ENCODE data around the gene ACSF2. TPM values are rescaled to one million over a fixed set of nuclear protein-coding genes. Genes with fewer than 3 reads are reported as not detected.

ACSF2 gene
- total and polyA plus RNA-seq, 7 experiments from 2014 or later: 2.2 to 36.2 (median 20.4) TPM

DNA sequence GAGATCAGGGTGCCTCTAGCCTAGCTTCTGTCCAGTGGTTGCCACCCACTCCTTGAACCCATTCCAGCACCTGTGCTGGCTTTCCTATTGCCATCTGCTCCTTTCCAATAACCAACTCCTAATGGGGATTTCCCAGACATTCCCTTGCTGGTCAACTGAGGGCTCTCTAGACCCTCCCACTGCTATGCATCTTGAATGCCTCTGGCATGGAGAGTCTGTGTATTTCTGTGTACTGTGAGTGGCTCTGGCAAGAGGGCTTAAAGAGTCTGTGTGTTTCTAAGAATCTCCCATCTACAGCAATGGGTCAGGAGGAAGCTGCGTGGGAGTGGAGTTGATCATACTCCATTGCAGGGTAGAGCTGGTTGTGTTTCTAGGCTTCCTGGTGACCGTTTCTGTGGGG, 95.5 kb downstream of the ACSF2 start:
- Histone ChIP-seq H3K27ac (ENCODE audit: low read depth, low read length) (no peak overlapping the region), H3K27me3 (ENCODE audit: control insufficient read depth in 2 of 2, insufficient read depth in 2 of 2, low read length in 2 of 2) (no peaks in the 10 kb centered on the region), H3K4me3 (ENCODE audit: low read length) (no peak overlapping the region), H3K4me1 (ENCODE audit: control insufficient read depth in 2 of 2, insufficient read depth in 2 of 2, low read length in 2 of 2) (peaks cover 0 to 7% of the 10 kb centered on the region in 2 donors), H3K9me3 (ENCODE audit: control insufficient read depth in 2 of 3, low read length in 3 of 3) (no peaks in the 10 kb centered on the region), H3K36me3 (ENCODE audit: control insufficient read depth in 2 of 3, insufficient read depth in 3 of 3, low read length in 3 of 3) (no peaks in the 10 kb centered on the region)
- POLR2A ChIA-PET: no interaction called here
- CTCF ChIA-PET: no interaction called here
- ATAC-seq (no peak), DNase-seq (no peak)
- Mint-ChIP-seq H3K4me3 (no peak overlapping the region), H3K36me3 (no peaks in the 10 kb centered on the region), H3K9me3 (no peaks in the 10 kb centered on the region), H3K27ac (no peak overlapping the region), H3K27me3 (no peaks in the 10 kb centered on the region), H3K4me1 (peaks cover 0 to 20% (median 11%) of the 10 kb centered on the region in 7 donors)
- intact Hi-C loops (cut with micrococcal nuclease): no loop called here

DNA sequence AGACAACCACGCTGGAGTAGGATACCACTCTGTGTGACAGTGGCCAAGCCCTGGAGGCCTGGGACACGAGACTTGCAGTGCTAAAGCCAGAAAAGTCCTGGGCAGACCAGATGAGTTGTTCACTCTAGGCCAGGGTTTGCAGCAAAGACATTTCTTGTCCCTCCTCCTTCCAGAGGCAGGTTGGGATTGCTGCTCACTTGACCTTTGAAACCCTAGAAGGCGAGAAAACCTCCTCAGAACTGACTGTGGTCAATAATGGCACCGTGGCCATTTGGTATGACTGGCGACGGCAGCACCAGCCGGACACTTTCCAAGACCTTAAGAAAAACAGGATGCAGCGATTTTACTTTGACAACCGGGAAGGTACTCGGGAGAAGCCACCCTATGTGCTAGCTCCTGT, 96.7 kb downstream of the ACSF2 start:
- intact Hi-C loops (cut with micrococcal nuclease): no loop called here
- POLR2A ChIA-PET: no interaction called here
- Histone ChIP-seq H3K36me3 (ENCODE audit: control insufficient read depth in 2 of 3, insufficient read depth in 3 of 3, low read length in 3 of 3) (no peaks in the 10 kb centered on the region), H3K27me3 (ENCODE audit: control insufficient read depth in 2 of 2, insufficient read depth in 2 of 2, low read length in 2 of 2) (no peaks in the 10 kb centered on the region), H3K27ac (ENCODE audit: low read depth, low read length) (no peak overlapping the region), H3K4me1 (ENCODE audit: control insufficient read depth in 2 of 2, insufficient read depth in 2 of 2, low read length in 2 of 2) (no peaks in the 10 kb centered on the region), H3K4me3 (ENCODE audit: low read length) (no peak overlapping the region), H3K9me3 (ENCODE audit: control insufficient read depth in 2 of 3, low read length in 3 of 3) (no peaks in the 10 kb centered on the region)
- peaks cover 0 to 7% (median 0%) of the 10 kb centered on the region in 7 donors for H3K4me1 Mint-ChIP-seq
- ATAC-seq (no peak), DNase-seq (no peak)
- H3K9me3 Mint-ChIP-seq: no peaks in the 10 kb centered on the region
- CTCF ChIA-PET: no interaction called here
- H3K27me3 Mint-ChIP-seq: no peaks in the 10 kb centered on the region
- H3K36me3 Mint-ChIP-seq: no peaks in the 10 kb centered on the region
- H3K27ac Mint-ChIP-seq: no peak overlapping the region
- no peak overlapping the region for H3K4me3 Mint-ChIP-seq

DNA sequence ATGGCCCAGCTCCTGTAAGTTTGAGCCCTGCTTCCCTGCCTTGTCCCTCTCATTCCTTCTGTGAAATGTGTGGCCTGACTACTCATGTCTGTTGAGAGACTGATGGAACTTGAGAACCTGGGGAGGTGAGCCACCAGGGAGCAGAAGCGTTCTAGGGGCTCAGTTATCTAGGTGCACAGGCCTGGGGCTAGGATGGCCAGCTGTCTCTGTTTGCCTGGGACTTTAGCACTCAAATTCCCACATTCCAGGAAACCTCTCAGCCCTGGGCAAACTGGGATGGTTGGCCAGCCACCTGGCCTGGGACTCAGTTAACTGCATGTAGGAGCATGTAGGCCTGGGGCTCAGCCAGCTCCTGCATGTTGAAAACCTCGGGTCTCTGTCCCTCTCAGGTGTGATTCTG, 97.2 kb downstream of the ACSF2 start:
- no peak overlapping the region for H3K27ac ChIP-seq (ENCODE audit: low read depth, low read length)
- no peaks in the 10 kb centered on the region for H3K27me3 ChIP-seq (ENCODE audit: control insufficient read depth in 2 of 2, insufficient read depth in 2 of 2, low read length in 2 of 2)
- no peaks in the 10 kb centered on the region for H3K36me3 Mint-ChIP-seq
- H3K4me3 Mint-ChIP-seq: no peak overlapping the region
- no peaks in the 10 kb centered on the region for H3K36me3 ChIP-seq (ENCODE audit: control insufficient read depth in 2 of 3, insufficient read depth in 3 of 3, low read length in 3 of 3)
- ChIA-PET POLR2A (no interaction called here), CTCF (no interaction called here)
- intact Hi-C loops (cut with micrococcal nuclease): no loop called here
- H3K27ac Mint-ChIP-seq: no peak overlapping the region
- H3K9me3 Mint-ChIP-seq: no peaks in the 10 kb centered on the region
- no peaks in the 10 kb centered on the region for H3K4me1 ChIP-seq (ENCODE audit: control insufficient read depth in 2 of 2, insufficient read depth in 2 of 2, low read length in 2 of 2)
- no peak overlapping the region for H3K4me3 ChIP-seq (ENCODE audit: low read length)
- H3K27me3 Mint-ChIP-seq: peaks cover 0 to under 1% (median 0%) of the 10 kb centered on the region in 5 donors
- peaks cover 0 to 4% (median 0%) of the 10 kb centered on the region in 7 donors for H3K4me1 Mint-ChIP-seq
- no peaks in the 10 kb centered on the region for H3K9me3 ChIP-seq (ENCODE audit: control insufficient read depth in 2 of 3, low read length in 3 of 3)
- no peak for ATAC-seq
- no peak for DNase-seq

Other genes starting within 250 kb of the ACSF2 start
- gene COL1A1, start 224.6 kb upstream of the ACSF2 start, total RNA-seq: 10 to 100 TPM in 1 of 5 experiments, 1 to 10 TPM in 3, under 1 TPM in 1; 0.36 to 12.6 (median 1.2) TPM
- not detected for gene COL1A1, start 224.6 kb upstream of the ACSF2 start, polyA plus RNA-seq
- under 1 TPM in 1 of 5 experiments, not detected in 4; 0.10 TPM for gene TMEM92, start 151.8 kb upstream of the ACSF2 start, total RNA-seq
- gene TMEM92, start 151.8 kb upstream of the ACSF2 start, polyA plus RNA-seq: not detected
- 10 to 100 TPM; 18.6 to 43.7 (median 34.1) TPM for gene XYLT2, start 80.1 kb upstream of the ACSF2 start, total RNA-seq
- gene XYLT2, start 80.1 kb upstream of the ACSF2 start, polyA plus RNA-seq: 10 to 100 TPM in 1 of 2 donors, 1 to 10 TPM in 1; 8.0 to 21.1 TPM
- gene MRPL27, start 53.0 kb upstream of the ACSF2 start, total RNA-seq: 10 to 100 TPM; 29.5 to 64.7 (median 32.0) TPM
- 10 to 100 TPM; 47.0 to 51.3 TPM for gene MRPL27, start 53.0 kb upstream of the ACSF2 start, polyA plus RNA-seq
- 10 to 100 TPM in 1 of 5 experiments, 1 to 10 TPM in 3, under 1 TPM in 1; 0.61 to 17.5 (median 2.2) TPM for gene EME1, start 53.0 kb upstream of the ACSF2 start, total RNA-seq
- gene EME1, start 53.0 kb upstream of the ACSF2 start, polyA plus RNA-seq: not detected
- gene LRRC59, start 28.7 kb upstream of the ACSF2 start, total RNA-seq: 10 to 100 TPM; 27.6 to 67.1 (median 42.4) TPM
- 10 to 100 TPM; 13.4 to 15.2 TPM for gene LRRC59, start 28.7 kb upstream of the ACSF2 start, polyA plus RNA-seq
- gene CHAD, start 42.7 kb downstream of the ACSF2 start, total RNA-seq: not detected
- not detected for gene CHAD, start 42.7 kb downstream of the ACSF2 start, polyA plus RNA-seq
- 10 to 100 TPM; 38.3 to 91.0 (median 54.6) TPM for gene RSAD1, start 52.6 kb downstream of the ACSF2 start, total RNA-seq
- gene RSAD1, start 52.6 kb downstream of the ACSF2 start, polyA plus RNA-seq: 10 to 100 TPM; 56.8 to 76.0 TPM
- 1 to 10 TPM in 4 of 5 experiments, under 1 TPM in 1; 0.90 to 9.0 (median 8.6) TPM for gene MYCBPAP, start 82.2 kb downstream of the ACSF2 start, total RNA-seq
- under 1 TPM in 1 of 2 donors, not detected in 1; 0.59 TPM for gene MYCBPAP, start 82.2 kb downstream of the ACSF2 start, polyA plus RNA-seq
- not detected for gene EPN3, start 106.5 kb downstream of the ACSF2 start, total RNA-seq
- gene EPN3, start 106.5 kb downstream of the ACSF2 start, polyA plus RNA-seq: not detected
- 10 to 100 TPM; 14.3 to 19.4 (median 16.4) TPM for gene SPATA20, start 121.0 kb downstream of the ACSF2 start, total RNA-seq
- 1 to 10 TPM; 3.7 to 5.6 TPM for gene SPATA20, start 121.0 kb downstream of the ACSF2 start, polyA plus RNA-seq
- gene CACNA1G, start 134.5 kb downstream of the ACSF2 start, total RNA-seq: not detected
- not detected for gene CACNA1G, start 134.5 kb downstream of the ACSF2 start, polyA plus RNA-seq
- 10 to 100 TPM in 1 of 5 experiments, 1 to 10 TPM in 2, under 1 TPM in 1, not detected in 1; 0.68 to 22.4 (median 1.3) TPM for gene ABCC3, start 208.7 kb downstream of the ACSF2 start, total RNA-seq
- gene ABCC3, start 208.7 kb downstream of the ACSF2 start, polyA plus RNA-seq: not detected

Data from naive thymus-derived CD4-positive, alpha-beta T cell (primary cell).